Activated T-helper 1 cell treated with Interleukin-2 at 50 U/mL for 16 hours (primary cell): ENCODE results near the gene FHIT.

ENCODE experiments used
- DNase-seq: peaks from one replicate; pipeline ENCODE4 v3.0.0-alpha.2; 2020; ENCODE audit warnings: low read depth

Gene FHIT

GRCh38 chr3:59710554-59710953 lies 1540.7 kb downstream of the FHIT start:
- no peak for DNase-seq

DNA sequence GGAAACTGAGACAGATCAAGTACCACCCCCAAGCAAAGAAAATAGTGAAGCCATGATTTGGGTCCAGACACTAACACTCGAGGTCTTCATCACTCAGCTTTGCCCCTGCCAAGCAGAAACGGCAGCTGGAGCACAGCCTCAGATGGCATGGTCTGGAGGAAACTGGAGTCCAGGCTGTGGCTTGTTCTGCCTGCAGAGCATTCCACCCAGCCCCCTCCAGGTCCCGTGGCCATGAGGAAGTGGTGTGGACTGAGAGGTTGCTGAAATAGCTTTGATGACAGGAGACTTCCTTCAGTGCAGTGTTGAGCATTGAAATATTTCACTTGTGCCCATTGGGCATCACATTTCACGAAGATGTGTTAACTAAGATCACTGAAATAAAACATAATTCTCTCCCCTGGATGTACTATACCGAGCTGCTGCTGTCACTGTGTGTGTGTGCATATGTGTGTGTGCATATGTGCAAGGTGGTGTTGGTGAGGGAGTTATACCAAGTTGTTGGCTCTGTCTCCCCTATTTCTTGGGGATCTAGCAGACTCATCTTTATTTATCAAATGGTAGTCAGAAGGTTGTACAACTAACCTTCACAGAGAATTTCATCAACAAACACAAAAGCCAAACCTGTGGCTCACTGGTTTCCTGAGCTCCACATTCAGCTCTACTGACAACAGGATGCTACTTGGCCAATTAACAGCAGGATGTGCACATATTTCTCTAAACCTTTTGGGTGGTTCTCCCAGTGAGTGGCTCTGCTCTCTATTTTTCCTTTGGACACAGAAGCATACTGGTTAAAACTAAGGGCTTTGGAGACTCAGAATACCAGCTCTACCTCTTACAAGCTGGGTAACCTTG lies 1541.3 kb downstream of the FHIT start:
- no peak for DNase-seq

GRCh38 chr3:59708202-59708601 lies 1543.0 kb downstream of the FHIT start:
- DNase-seq, result no peak

GRCh38 chr3:59704292-59704691 lies 1547.0 kb downstream of the FHIT start:
- DNase-seq, result no peak

- DNase-seq, result no peak
Observed at GRCh38 chr3:59699648-59700320, 1551.5 kb downstream of the FHIT start.
